Right cardiac atrium (tissue), 5 donors: Measurements from ENCODE around the gene CD247. TPM values are rescaled to one million over a fixed set of nuclear protein-coding genes. Genes with fewer than 3 reads are reported as not detected.

Experiments
- ATAC-seq, 2 donors: fragments of 200-7000 bp; cut with Tn5 transposase; one replicate each; pipeline versions ENCODE4 v1.8.0 to v1.9.1; 2020; ENCODE audit warnings: moderate library complexity in 2 of 2, mild to moderate bottlenecking in 1 of 2
- DNase-seq, 3 donors: peaks; one replicate each; pipeline ENCODE4 v3.0.0-alpha.2; 2020
- H3K27ac ChIP-seq: one replicate; pipeline ENCODE4 v1.5.1; 2013; ENCODE audit warnings: mild to moderate bottlenecking, low read length, control low read depth, moderate library complexity
- H3K27me3 ChIP-seq: one replicate; pipeline ENCODE4 v1.6.1; 2013; ENCODE audit not compliant: control insufficient read depth, insufficient read depth
- H3K4me1 ChIP-seq: one replicate; pipeline ENCODE4 v1.6.1; 2013; ENCODE audit warnings: low read length; ENCODE audit not compliant: control insufficient read depth, insufficient read depth
- H3K4me3 ChIP-seq: one replicate; pipeline ENCODE4 v1.5.1; 2013; ENCODE audit warnings: low read length, control low read depth
- H3K9me3 ChIP-seq: one replicate; pipeline ENCODE4 v1.6.1; 2013; ENCODE audit warnings: low read length; ENCODE audit not compliant: control insufficient read depth
- WGBS: extraction: QIAGEN DNeasy Blood & Tissue Kit; methylation state at CpG from one replicate; pipeline ENCODE4 v1.1.7; 2013; 5-methylcytosine and 5-hydroxymethylcytosine counted together
- intact Hi-C, 4 donors: fragments of 100-400 bp; cut with DNase I; formaldehyde crosslinking; loops; one replicate each; pipeline versions ENCODE4 v1.11.0 to v1.14.0; 2022 to 2023
- polyA plus RNA-seq: library from polyadenylated mRNA; stranded (reverse); fragments of 200-250 nt; gene quantifications from one replicate; pipeline ENCODE4 v1.2.3, GENCODE V29; 2013
- total RNA-seq, 4 donors: library from RNA; stranded (reverse); fragmentation: NEBNext Ultra II Directional; extraction: Animal tissue kit (Norgen Biotek cat#: 25700); gene quantifications; one replicate each; pipeline ENCODE4 v1.2.1, GENCODE V29; 2021
- donor health status: healthy with polysubstance abuse.
- donor health status: DM: no; HTN: yes; CAD: no.
- donor health status: DM: no; HTN: no; CAD: no.
- donor health status: DM: no; HTN: yes; CAD: no; lungs with severe emphysema.
- donor health status: DM: yes; HTN: yes; CAD: no.

Gene CD247
- total and polyA plus RNA-seq, 5 donors = 0.32 to 1.5 (median 0.58) TPM

- no peak for DNase-seq
- H3K4me1 ChIP-seq = peaks cover 4% of the 10 kb centered on the region
- no peak for ATAC-seq
- WGBS = 87% methylated on average over 8 of the region's 8 CpGs
- intact Hi-C loops = no loop called here
- H3K9me3 ChIP-seq = no peaks in the 10 kb centered on the region
- no peak overlapping the region for H3K4me3 ChIP-seq
- H3K27me3 ChIP-seq = no peaks in the 10 kb centered on the region
- no peak overlapping the region for H3K27ac ChIP-seq
Measured at GRCh38 chr1:167431909-167432650, 86.2 kb downstream of the CD247 start.

- ATAC-seq (peak in 1 of 2 donors; percentile 12), DNase-seq (no peak)
- no peaks in the 10 kb centered on the region for H3K27me3 ChIP-seq
- intact Hi-C loops = no loop called here
- H3K4me1 ChIP-seq = peaks cover 4% of the 10 kb centered on the region
- no peaks in the 10 kb centered on the region for H3K9me3 ChIP-seq
- no peak overlapping the region for H3K27ac ChIP-seq
- 73% methylated on average over 14 of the region's 14 CpGs for WGBS
- H3K4me3 ChIP-seq = no peak overlapping the region
Measured at GRCh38 chr1:167431261-167431908, 86.9 kb downstream of the CD247 start.

DNA sequence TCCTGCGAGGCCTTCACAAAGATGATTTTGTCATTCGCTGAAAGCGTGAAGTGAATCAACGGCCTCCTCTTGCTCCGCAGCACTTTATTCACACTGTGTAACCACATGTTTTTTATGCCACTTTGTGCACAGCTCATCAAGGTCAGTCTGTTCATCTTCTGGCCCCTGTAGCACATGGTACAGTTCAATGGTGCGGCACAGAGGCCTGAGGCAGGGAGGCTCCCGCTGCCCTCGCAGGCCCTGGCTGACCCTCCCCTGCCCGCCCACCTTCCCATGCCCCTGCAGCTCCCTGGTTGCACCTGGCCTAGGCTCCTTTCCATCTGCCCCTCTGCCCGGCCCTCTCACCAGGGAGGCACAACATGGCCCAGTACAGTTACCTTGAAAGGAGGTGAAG is 87.5 kb downstream of the CD247 start:
- peaks cover 4% of the 10 kb centered on the region for H3K4me1 ChIP-seq
- no peaks in the 10 kb centered on the region for H3K27me3 ChIP-seq
- no peak overlapping the region for H3K27ac ChIP-seq
- no peak overlapping the region for H3K4me3 ChIP-seq
- DNase-seq (no peak), ATAC-seq (peak in 1 of 2 donors; percentile 11)
- 90% methylated on average over 10 of the region's 10 CpGs for WGBS
- intact Hi-C loops = no loop called here
- no peaks in the 10 kb centered on the region for H3K9me3 ChIP-seq

DNA sequence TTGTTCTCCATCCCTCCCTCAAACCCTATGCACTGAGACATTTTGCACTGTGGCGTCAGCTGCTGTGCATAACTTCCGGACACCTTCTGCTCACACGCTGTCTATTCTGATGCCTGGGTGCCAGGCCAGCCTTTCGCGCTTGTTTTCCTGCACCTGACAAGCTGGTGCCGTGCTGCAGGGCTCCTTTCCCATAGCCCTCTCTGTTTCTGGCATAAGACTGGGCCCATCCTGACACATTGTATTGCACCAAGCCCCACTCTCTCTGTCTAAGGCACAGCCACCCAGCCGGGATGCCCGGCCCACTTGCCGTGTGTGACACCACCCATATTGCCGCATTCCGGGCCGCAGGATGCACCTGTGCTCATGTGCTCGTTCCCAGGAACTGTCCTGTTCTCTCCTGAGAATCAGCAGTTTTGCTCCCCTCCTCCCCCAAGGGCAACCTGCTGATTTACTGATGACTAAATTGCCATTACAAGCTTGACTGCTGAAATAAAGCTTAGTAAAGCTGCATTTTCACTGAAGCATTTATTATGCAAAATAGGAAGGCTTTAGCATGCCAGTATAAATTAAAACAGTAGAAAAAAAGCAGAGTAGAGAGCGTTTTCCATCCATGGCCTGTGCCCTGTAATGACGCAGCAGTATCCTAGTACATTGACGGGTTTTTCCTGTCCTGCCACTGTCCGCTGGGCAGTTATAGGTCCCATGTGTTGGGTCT is 88.0 kb downstream of the CD247 start:
- DNase-seq = no peak
- H3K27me3 ChIP-seq = no peaks in the 10 kb centered on the region
- H3K27ac ChIP-seq = no peak overlapping the region
- intact Hi-C loops = no loop called here
- H3K4me1 ChIP-seq = peaks cover 4% of the 10 kb centered on the region
- no peak overlapping the region for H3K4me3 ChIP-seq
- no peaks in the 10 kb centered on the region for H3K9me3 ChIP-seq
- no peak for ATAC-seq
- WGBS = 85% methylated on average over 17 of the region's 17 CpGs

DNA sequence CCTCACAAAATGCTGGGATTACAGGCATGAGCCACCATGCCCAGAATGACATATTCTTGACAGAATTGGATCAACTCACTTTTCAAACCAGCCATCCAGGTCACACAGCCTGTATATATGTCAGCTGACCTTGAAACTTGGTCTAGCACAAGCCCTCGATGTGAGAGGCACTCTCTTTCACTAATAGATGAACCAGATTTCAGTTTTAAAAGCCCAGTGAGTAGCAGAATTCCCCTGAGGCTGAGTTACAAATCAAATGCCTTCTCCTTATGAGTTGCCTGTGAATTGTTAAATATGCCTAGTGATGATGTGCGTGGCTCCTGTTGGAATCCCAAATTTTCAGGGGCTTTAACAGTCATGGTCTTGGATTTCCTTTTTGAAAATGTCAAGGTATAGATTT is 88.7 kb downstream of the CD247 start:
- no peaks in the 10 kb centered on the region for H3K27me3 ChIP-seq
- no peak overlapping the region for H3K27ac ChIP-seq
- no peak overlapping the region for H3K4me3 ChIP-seq
- intact Hi-C loops = no loop called here
- no peak for DNase-seq
- no peaks in the 10 kb centered on the region for H3K9me3 ChIP-seq
- ATAC-seq = no peak
- WGBS = 74% methylated on average over 2 of the region's 2 CpGs
- H3K4me1 ChIP-seq = peaks cover 4% of the 10 kb centered on the region

DNA sequence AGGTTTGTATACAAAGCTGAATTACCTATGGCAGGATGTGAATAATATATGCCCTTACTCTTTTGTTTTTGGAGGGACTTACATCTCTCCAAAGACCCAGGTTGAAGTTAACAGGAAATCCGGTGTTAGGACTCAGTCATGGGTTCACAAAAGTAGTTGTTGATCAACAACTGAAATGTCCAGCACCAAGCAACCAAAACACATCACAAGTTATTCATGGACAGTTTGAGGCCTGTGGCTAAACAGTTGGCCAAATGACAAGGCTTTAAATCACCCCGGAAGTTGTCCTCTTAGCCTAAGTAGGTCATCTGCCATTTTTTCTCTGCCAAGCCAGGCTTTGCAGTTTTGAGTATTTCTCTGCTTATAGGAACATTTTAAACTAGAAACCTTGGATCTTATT is 89.9 kb downstream of the CD247 start:
- ATAC-seq (peak in 1 of 2 donors; percentile 27), DNase-seq (no peak)
- H3K27me3 ChIP-seq = no peaks in the 10 kb centered on the region
- H3K4me1 ChIP-seq = peaks cover 4% of the 10 kb centered on the region
- WGBS = 31% methylated on average over 2 of the region's 2 CpGs
- no peaks in the 10 kb centered on the region for H3K9me3 ChIP-seq
- no peak overlapping the region for H3K4me3 ChIP-seq
- no peak overlapping the region for H3K27ac ChIP-seq
- intact Hi-C loops = no loop called here

- intact Hi-C loops = no loop called here
- DNase-seq (peak in 1 of 3 donors; percentile 65), ATAC-seq (no peak)
- Histone ChIP-seq H3K4me3 (no peak overlapping the region), H3K9me3 (no peaks in the 10 kb centered on the region), H3K4me1 (peaks cover 4% of the 10 kb centered on the region), H3K27ac (no peak overlapping the region), H3K27me3 (no peaks in the 10 kb centered on the region)
- 41% methylated on average over 5 of the region's 5 CpGs for WGBS
Measured at GRCh38 chr1:167427848-167428247, 90.5 kb downstream of the CD247 start.

DNA sequence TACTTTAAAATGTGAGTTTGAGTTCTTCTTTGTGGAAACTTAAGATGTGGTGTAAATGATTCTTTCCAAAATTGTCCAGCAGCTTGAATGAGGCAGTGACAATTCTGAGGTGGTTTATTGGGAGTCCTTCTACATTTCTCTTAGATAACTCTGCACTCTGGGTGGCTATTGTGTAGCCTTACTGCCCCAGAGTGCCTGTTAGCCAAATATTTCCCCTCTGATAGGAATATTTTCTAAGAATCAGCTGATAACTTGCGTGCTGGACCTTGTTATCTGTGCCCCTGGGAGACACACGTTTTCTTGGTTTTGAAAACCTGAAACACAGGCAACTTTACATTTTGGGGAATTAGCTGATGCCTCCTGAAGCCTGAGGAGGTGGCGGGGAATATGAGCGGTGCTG is 91.6 kb downstream of the CD247 start:
- H3K4me3 ChIP-seq = no peak overlapping the region
- 81% methylated on average over 4 of the region's 4 CpGs for WGBS
- no peak overlapping the region for H3K27ac ChIP-seq
- no peaks in the 10 kb centered on the region for H3K27me3 ChIP-seq
- DNase-seq (no peak), ATAC-seq (no peak)
- H3K9me3 ChIP-seq = no peaks in the 10 kb centered on the region
- intact Hi-C loops = no loop called here
- H3K4me1 ChIP-seq = peaks cover 4% of the 10 kb centered on the region

- Histone ChIP-seq H3K4me1 (peaks cover 4% of the 10 kb centered on the region), H3K9me3 (no peaks in the 10 kb centered on the region), H3K27ac (no peak overlapping the region), H3K27me3 (no peaks in the 10 kb centered on the region), H3K4me3 (no peak overlapping the region)
- WGBS = 94% methylated on average over 7 of the region's 7 CpGs
- no peak for ATAC-seq
- DNase-seq = no peak
- intact Hi-C loops = no loop called here
Measured at GRCh38 chr1:167425482-167425881, 92.8 kb downstream of the CD247 start.

GRCh38 chr1:167423684-167424619 is 94.4 kb downstream of the CD247 start:
- ATAC-seq (no peak), DNase-seq (no peak)
- Histone ChIP-seq H3K4me1 (peaks cover 3% of the 10 kb centered on the region), H3K4me3 (no peak overlapping the region), H3K9me3 (no peaks in the 10 kb centered on the region), H3K27me3 (no peaks in the 10 kb centered on the region), H3K27ac (no peak overlapping the region)
- intact Hi-C loops = no loop called here
- 89% methylated on average over 15 of the region's 15 CpGs for WGBS
